Esophagus squamous epithelium (tissue), 4 donors: ENCODE data around the gene MGAT5.

Source experiments
- CTCF ChIP-seq, 6 experiments: fragments of 450-650 bp in 4 of 6; fragments of 200-600 bp in 2 of 6; sonication (generic) in 2 of 6; IDR thresholded peaks; one replicate each; pipeline ENCODE4 v1.5.1; 2016 to 2019; ENCODE audit warnings: antibody characterized with exemption in 6 of 6, mild to moderate bottlenecking in 4 of 6, moderate library complexity in 4 of 6
- POLR2A ChIP-seq, 4 donors: fragments of 450-650 bp; IDR thresholded peaks; one replicate each; pipeline ENCODE4 v1.6.1; 2017; ENCODE audit warnings: antibody characterized with exemption in 4 of 4, mild to moderate bottlenecking in 4 of 4, moderate library complexity in 3 of 4

DNA sequence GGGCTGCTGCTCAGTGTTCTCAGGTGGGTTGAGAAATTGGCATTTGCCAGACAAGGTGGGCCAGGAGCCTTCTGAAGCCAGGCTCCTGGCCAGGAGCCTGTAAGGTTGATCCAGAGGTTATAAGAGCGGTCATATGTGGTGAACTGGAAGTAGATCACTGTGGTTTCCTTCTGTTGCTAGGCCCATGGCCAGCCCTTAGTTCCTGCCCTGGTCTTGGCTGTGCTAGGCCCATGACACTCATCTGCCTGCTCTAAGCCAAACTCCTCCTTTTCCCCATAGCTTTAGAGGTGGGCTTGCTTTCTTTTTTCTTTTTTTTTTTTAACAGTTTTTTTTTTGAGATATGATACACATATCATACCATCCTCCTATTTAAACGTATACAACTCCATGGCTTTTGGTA lies 5.0 kb upstream of the MGAT5 start:
- TF ChIP-seq CTCF (IDR thresholded peaks at IDR 0.05), result no peak
- no peak for TF ChIP-seq POLR2A (IDR thresholded peaks at IDR 0.05)
